ENCODE data around the gene VRK3.
"Not testable (repeated sequence)": the region's sequence is repeated elsewhere in the genome, so short reads cannot be mapped to it uniquely, and the experiment has no call there.

The VRK3 gene

DNA sequence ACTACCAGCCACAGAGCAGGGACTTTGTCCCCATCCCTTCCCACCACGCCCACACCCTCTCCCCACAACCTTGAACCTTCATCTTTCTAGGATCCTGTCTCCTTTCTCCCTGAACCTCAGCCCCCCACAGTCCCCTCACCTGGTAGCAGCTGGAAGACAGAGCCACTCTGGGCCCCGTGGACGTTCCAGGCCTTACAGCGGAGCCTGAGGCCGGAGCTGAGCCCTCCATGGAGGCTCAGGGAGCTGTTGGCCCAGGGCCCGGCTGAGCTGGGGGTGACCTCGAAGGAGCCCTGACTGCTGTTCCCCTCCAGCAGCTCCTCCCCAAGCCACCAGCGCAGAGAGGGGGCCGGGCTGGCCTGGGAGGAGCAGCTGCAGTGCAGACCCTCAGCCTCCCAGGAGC, 67.0 kb downstream of the VRK3 start:
- in situ Hi-C loops (cut with MboI; ENCODE audit: low sequenced_read_pairs): not testable (repeated sequence)

DNA sequence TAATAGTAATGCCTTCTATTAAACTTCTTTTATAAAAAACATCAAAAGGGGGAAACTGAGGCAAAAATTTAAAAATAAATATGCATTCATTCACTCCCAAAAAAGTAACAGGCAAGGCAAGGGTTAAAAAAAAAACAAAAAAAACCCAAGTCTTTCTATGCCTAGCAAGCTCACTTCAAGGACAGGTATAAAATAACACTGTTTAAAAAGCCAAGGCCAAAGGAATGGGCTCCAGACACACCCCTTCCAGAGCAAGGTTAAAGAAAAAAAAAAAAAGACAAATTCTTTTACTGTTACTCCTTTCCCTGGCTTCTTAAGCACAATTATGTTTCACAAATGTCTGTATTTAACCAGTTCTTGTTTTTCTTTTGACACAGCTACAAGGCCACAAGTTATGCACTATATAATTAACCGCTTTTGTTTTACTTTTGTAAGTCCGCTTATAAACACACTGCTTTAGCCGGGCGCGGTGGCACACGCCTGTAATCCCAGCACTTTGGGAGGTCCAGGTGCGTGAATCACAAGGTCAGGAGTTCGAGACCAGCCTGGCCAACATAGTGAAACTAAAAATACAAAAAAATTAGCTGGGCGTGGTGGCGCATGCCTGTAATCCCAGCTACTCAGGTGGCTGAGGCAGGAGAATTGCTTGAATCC, 67.8 kb downstream of the VRK3 start:
- in situ Hi-C loops (cut with MboI; ENCODE audit: low sequenced_read_pairs): no loop called here

- in situ Hi-C loops (cut with MboI; ENCODE audit: low sequenced_read_pairs): no loop called here
These were observed 69.1 kb downstream of the VRK3 start for GRCh38 chr19:49956115-49956495.

- in situ Hi-C loops (cut with MboI; ENCODE audit: low sequenced_read_pairs): no loop called here
These were observed 70.2 kb downstream of the VRK3 start for GRCh38 chr19:49954933-49955332.

- in situ Hi-C loops (cut with MboI; ENCODE audit: low sequenced_read_pairs): no loop called here
These were observed 70.9 kb downstream of the VRK3 start for GRCh38 chr19:49954092-49954829.

GRCh38 chr19:49953416-49953815, 71.8 kb downstream of the VRK3 start:
- in situ Hi-C loops (cut with MboI; ENCODE audit: low sequenced_read_pairs): no loop called here

GRCh38 chr19:49952906-49953305, 72.3 kb downstream of the VRK3 start:
- in situ Hi-C loops (cut with MboI; ENCODE audit: low sequenced_read_pairs): no loop called here

GRCh38 chr19:49952479-49952836, 72.7 kb downstream of the VRK3 start:
- in situ Hi-C loops (cut with MboI; ENCODE audit: low sequenced_read_pairs): no loop called here

GRCh38 chr19:49951806-49952478, 73.2 kb downstream of the VRK3 start:
- in situ Hi-C loops (cut with MboI; ENCODE audit: low sequenced_read_pairs): no loop called here

DNA sequence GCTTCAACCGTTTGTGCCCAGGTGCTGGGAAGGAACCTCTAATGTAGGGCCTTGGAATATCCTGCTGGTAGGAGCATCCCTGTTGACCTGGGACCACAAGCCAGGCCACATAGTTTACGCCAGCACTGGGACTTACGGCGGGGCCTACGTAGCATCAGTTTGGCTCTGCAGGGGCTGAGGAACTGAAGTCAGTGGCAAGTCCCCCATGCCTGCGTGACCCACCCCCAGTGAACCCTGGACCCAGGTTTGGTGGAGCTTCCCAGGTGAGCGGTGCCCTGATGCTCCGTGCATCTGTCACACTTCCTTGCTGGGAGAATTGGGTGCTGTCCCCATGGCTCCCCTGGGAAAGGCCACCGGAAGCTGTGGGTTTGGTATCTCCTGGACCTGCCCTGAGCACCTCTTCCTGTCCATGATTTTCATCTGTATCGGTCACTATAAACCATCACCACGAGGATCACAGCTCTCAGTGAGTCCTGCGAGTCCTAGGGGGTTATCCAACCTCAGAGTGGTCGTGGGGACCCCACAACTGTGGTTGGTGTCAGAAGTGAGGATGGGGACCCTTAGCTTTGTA, 74.1 kb downstream of the VRK3 start:
- in situ Hi-C loops (cut with MboI; ENCODE audit: low sequenced_read_pairs): no loop called here

- in situ Hi-C loops (cut with MboI; ENCODE audit: low sequenced_read_pairs): no loop called here
These were observed 74.6 kb downstream of the VRK3 start for GRCh38 chr19:49950590-49950948.

GRCh38 chr19:49949742-49950589, 75.2 kb downstream of the VRK3 start:
- in situ Hi-C loops (cut with MboI; ENCODE audit: low sequenced_read_pairs): no loop called here

DNA sequence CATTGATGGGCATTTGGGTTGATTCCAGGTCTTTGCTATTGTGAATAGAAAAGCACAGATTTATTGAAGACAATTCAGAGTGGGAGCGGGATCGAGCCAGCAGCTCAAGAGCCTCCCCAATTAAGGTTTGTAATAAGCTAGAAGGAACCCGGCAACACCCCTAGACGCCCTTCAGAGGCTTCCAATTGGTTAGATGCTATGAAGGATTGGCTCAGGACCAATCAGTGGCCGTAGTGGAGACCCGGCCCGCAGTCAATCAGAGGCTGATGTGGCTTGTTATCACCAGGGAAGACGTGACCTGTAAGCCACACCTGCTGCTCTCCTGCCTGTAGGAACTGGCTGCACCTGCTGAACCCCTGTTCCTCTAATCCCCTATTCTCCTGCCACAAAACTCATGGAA, 78.8 kb downstream of the VRK3 start:
- in situ Hi-C loops (cut with MboI; ENCODE audit: low sequenced_read_pairs): no loop called here

DNA sequence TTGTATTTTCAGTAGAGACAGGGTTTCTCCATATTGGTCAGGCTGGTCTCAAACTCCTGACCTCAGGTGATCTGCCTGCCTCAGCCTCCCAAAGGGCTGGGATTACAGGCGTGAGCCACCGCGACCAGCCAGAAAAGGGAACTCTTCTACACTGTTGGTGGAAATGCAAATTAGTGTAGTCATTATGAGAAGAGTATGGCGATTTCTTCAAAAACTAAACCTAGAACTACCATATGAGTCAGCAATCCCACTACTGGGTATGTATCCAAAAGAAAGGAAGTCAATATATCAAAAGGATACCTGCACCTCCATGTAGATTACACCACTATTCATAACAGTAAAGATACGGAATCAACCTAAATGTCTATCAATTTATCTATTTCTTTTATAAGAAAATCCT, 80.6 kb downstream of the VRK3 start:
- in situ Hi-C loops (cut with MboI; ENCODE audit: low sequenced_read_pairs): not testable (repeated sequence)

- in situ Hi-C loops (cut with MboI; ENCODE audit: low sequenced_read_pairs): no loop called here
These were observed 84.7 kb downstream of the VRK3 start for GRCh38 chr19:49940482-49940791.

DNA sequence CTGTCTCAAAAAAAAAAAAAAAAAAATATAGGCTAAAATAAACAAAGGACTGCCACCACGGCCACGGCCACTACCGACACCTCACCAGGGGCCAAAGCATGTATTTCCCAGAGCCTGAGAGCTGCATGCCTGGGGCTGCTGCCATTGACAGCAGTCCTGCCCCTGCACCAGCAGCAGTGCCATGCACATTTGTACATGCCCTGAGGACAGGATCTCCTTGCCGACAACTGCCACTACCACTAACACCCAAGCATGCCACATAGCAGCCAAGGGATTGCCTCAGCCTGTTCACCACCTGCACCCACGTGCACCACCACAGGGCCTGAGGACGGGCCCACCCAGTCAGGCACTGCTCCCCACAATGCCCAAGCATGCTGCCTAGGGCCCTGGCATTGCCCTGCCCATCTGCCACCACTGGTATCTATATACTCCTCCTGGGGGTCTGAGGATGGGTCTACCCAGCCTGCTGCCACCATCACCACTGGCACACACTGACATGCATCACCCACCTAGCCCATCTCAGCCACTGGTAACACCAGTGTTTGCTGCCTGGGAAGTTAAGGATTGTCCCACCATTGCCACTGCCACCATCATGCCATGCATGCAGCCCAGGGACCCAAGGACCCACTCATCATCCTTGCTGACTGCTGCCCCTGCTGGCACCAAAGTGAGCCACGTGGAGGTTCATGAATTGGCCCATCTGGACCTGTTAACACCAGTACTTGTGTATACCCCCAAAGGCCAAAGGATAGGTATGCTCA, 85.3 kb downstream of the VRK3 start:
- in situ Hi-C loops (cut with MboI; ENCODE audit: low sequenced_read_pairs): loop anchor here (5.0 kb wide), 1 partner anchor 37 kb away; no protein-coding TSS in a partner anchor

DNA sequence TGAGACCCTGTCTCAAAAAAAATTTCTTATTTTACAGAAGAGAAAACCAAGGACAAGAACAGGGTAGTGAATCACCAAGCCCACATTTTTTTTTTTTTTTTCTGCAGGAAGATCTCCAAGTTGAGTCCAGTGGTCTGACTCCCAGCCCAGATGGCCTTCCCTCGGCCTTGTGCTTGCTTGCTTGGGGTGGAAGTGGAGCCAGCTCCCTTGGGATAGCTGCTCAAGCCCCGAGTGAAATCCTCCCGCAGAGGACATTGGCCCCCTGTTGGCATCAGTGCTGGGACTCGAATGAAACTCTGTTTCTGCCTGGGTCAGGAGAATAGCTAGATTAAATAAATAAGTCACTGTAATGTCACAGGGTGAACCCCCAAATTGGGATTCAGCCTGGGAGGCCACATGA, 86.5 kb downstream of the VRK3 start:
- in situ Hi-C loops (cut with MboI; ENCODE audit: low sequenced_read_pairs): loop anchor here (5.0 kb wide), 1 partner anchor 39 kb away; no protein-coding TSS in a partner anchor

DNA sequence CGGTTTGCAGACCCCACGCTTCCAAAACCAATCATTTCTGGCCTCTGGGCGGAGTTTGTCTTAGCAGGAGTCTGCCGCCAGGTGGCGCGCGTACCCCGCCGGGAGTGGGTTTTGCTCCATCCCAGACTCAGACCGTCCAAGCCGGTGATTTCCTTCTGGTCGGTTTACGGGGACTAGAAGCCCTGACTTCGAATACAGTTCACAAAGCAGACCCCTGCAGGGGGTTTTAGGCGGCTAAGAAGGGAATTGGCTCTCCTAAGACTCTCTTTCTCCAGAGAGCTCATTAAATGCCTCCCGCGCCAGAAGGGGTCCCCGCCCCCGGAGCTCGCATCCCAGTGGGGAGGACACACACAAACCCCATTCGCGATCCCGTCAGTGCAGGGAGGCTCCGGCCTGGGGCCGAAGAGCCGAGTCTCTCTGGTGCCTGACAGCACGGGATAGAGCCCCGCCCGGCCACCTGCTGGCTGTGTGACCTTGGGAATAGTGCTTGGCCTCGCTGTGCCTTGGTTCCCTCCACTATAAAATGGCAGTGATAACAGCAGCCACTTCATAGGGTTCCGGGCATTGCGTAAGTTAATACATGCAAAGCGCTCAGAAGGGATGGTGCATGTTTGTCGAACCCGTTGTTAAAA, 87.3 kb downstream of the VRK3 start:
- in situ Hi-C loops (cut with MboI; ENCODE audit: low sequenced_read_pairs): loop anchor here (5.0 kb wide), 1 partner anchor 39 kb away; no protein-coding TSS in a partner anchor

DNA sequence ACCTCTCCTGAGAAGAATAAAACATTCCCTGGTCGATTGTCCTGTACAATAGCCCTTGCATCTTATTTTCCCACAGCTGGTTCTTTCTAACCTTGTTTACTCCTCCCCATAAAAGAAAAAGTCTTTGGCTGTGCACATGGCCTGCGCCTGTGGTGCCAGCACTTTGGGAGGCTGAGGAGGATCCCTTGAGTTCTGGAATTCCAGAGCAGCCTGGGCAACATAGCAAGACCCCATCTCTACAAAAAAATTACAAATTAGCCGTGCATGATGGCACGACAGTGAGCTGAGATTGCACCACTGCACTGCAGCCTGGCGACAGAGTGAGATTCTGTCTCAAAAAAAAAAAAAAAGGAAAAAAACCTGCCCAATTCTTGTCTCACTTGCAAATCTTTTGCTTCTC, 88.6 kb downstream of the VRK3 start:
- in situ Hi-C loops (cut with MboI; ENCODE audit: low sequenced_read_pairs): loop anchor here (5.0 kb wide), 1 partner anchor 41 kb away; no protein-coding TSS in a partner anchor

GRCh38 chr19:49933643-49934042, 91.5 kb downstream of the VRK3 start:
- in situ Hi-C loops (cut with MboI; ENCODE audit: low sequenced_read_pairs): no loop called here

All from HL-60/S4 treated with retinoic acid at 250 ng/mL for 4 days and 3 days (cell line).